Esophagus (tissue), 2 donors: ENCODE data around the gene MOB3C. TPM values are rescaled to one million over a fixed set of nuclear protein-coding genes. Genes with fewer than 3 reads are reported as not detected.

Experiments
- H3K27ac ChIP-seq, 2 donors: one replicate each; pipeline ENCODE4 v1.5.1; 2013; ENCODE audit warnings: low read depth in 2 of 2, mild to moderate bottlenecking in 2 of 2, inconsistent platforms in 1 of 2, low read length in 1 of 2, moderate library complexity in 1 of 2
- H3K27me3 ChIP-seq, 2 donors: one replicate each; pipeline ENCODE4 v1.6.1; 2013; ENCODE audit warnings: low read length in 2 of 2, control low read depth in 1 of 2, mild to moderate bottlenecking in 1 of 2; ENCODE audit not compliant: insufficient read depth in 2 of 2, control insufficient read depth in 1 of 2
- H3K36me3 ChIP-seq, 2 donors: one replicate each; pipeline ENCODE4 v1.6.1; 2013; ENCODE audit warnings: low read length in 1 of 2; ENCODE audit not compliant: control insufficient read depth in 2 of 2, insufficient read depth in 2 of 2
- H3K4me1 ChIP-seq, 2 donors: one replicate each; pipeline ENCODE4 v1.6.1; 2013; ENCODE audit warnings: low read length in 1 of 2; ENCODE audit not compliant: control insufficient read depth in 2 of 2, insufficient read depth in 2 of 2
- H3K4me3 ChIP-seq, 2 donors: one replicate each; pipeline ENCODE4 v1.5.1; 2013; ENCODE audit warnings: low read length in 2 of 2, mild to moderate bottlenecking in 2 of 2, low read depth in 1 of 2, moderate library complexity in 1 of 2
- H3K9me3 ChIP-seq, 2 donors: one replicate each; pipeline ENCODE4 v1.6.1; 2013; ENCODE audit warnings: mild to moderate bottlenecking in 2 of 2, low read depth in 1 of 2, low read length in 1 of 2, moderate library complexity in 1 of 2; ENCODE audit not compliant: control insufficient read depth in 2 of 2, insufficient read depth in 1 of 2
- WGBS, 2 donors: extraction: QIAGEN DNeasy Blood & Tissue Kit; methylation state at CpG; one replicate each; pipeline ENCODE4 v1.1.7; 2013; 5-methylcytosine and 5-hydroxymethylcytosine counted together
- polyA plus RNA-seq, 2 donors: library from polyadenylated mRNA; stranded (reverse); fragments of 200-250 nt; gene quantifications; one replicate each; pipeline ENCODE4 v1.2.3, GENCODE V29; 2013
- donor health status: healthy with polysubstance abuse.
- donor health status: Bipolar disorder and iron deficiency.

Gene MOB3C
- polyA plus RNA-seq, 2 donors, result 6.9 to 7.5 TPM

- peaks cover 13 to 27% of the 10 kb centered on the region in 2 donors for H3K36me3 ChIP-seq
- H3K9me3 ChIP-seq, result peaks cover 0 to 2% of the 10 kb centered on the region in 2 donors
- no peaks in the 10 kb centered on the region for H3K4me1 ChIP-seq
- H3K4me3 ChIP-seq, result no peak overlapping the region
- WGBS, 2 donors, result 83 to 86% methylated on average over 12 of the region's 12 CpGs
- H3K27me3 ChIP-seq, result no peaks in the 10 kb centered on the region
- H3K27ac ChIP-seq, result no peak overlapping the region
Measured at GRCh38 chr1:46585312-46585938, 31.2 kb downstream of the MOB3C start.

- no peak overlapping the region for H3K27ac ChIP-seq
- 85 to 89% methylated on average over 5 of the region's 5 CpGs for WGBS, 2 donors
- no peaks in the 10 kb centered on the region for H3K4me1 ChIP-seq
- peaks cover 0 to 2% of the 10 kb centered on the region in 2 donors for H3K9me3 ChIP-seq
- peaks cover 6 to 21% of the 10 kb centered on the region in 2 donors for H3K36me3 ChIP-seq
- no peak overlapping the region for H3K4me3 ChIP-seq
- no peaks in the 10 kb centered on the region for H3K27me3 ChIP-seq
Measured at GRCh38 chr1:46583494-46583893, 33.1 kb downstream of the MOB3C start.

GRCh38 chr1:46582972-46583371 lies 33.6 kb downstream of the MOB3C start:
- Histone ChIP-seq H3K4me3 (no peak overlapping the region), H3K27me3 (no peaks in the 10 kb centered on the region), H3K9me3 (peaks cover 0 to 2% of the 10 kb centered on the region in 2 donors), H3K36me3 (peaks cover 6 to 21% of the 10 kb centered on the region in 2 donors), H3K27ac (no peak overlapping the region), H3K4me1 (no peaks in the 10 kb centered on the region)
- WGBS, 2 donors, result 74 to 82% methylated on average over 7 of the region's 7 CpGs

DNA sequence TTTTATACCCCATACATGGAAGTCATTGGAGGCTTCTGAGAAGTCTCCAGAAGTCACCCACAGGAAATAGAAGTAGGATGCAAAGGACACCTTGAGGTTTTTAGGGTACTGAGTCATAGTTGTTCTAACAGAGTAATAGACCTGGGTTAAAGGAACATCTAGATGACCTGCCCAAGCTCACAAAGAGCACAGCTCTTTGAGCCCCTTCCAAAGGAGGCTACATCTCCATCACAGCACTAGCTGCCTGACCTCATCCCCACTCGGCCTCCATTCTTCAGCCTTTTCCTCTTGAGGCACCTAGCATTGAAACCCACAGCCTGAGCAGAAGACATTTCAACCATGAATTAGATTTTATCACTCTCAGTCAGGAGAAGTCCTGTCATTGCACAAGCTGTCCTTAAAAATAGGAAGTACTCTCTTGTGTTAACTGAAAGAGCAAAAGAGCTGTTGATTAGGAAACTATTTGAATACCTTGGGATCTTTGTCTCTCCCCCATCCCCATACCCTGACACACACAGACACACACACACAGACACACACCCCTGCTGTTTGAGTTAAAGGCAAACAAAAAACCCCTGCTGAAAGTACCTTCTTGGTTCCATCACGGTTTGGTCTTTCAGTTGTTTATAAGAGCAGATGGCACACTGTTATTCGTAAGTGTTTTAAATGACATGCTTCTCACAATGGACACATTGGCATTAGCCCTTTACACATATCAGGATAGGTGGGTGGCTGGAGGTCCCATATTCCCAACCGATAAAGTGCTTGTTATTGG lies 34.7 kb downstream of the MOB3C start:
- no peak overlapping the region for H3K27ac ChIP-seq
- peaks cover 6 to 22% of the 10 kb centered on the region in 2 donors for H3K36me3 ChIP-seq
- WGBS, 2 donors, result 77 to 78% methylated on average over 4 of the region's 4 CpGs
- no peaks in the 10 kb centered on the region for H3K4me1 ChIP-seq
- H3K27me3 ChIP-seq, result no peaks in the 10 kb centered on the region
- H3K4me3 ChIP-seq, result no peak overlapping the region
- peaks cover 0 to 2% of the 10 kb centered on the region in 2 donors for H3K9me3 ChIP-seq

- Histone ChIP-seq H3K27me3 (no peaks in the 10 kb centered on the region), H3K27ac (no peak overlapping the region), H3K9me3 (no peaks in the 10 kb centered on the region), H3K36me3 (peaks cover 6 to 22% of the 10 kb centered on the region in 2 donors), H3K4me1 (no peaks in the 10 kb centered on the region), H3K4me3 (no peak overlapping the region)
- 91% methylated on average over 6 of the region's 6 CpGs for WGBS, 2 donors
Measured at GRCh38 chr1:46580140-46580903, 36.3 kb downstream of the MOB3C start.

DNA sequence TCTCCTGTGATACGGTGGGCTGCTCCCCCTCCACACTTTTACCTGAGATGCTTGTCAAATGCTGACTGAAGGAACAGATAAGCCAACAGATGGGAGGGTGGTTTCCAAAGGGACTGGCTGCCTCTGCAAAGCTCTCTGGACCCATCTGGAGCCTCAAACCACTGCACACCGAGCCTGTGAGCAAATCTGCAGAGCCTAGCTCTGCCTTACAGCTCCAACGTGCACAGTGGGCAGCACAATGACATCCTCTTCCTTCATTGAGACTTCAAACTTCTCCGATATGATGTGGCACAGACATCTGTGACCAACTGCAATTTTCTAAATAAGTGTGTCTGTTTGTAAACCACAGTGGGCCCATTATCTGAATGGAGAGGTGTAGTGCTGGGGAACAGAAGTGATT lies 38.9 kb downstream of the MOB3C start:
- Histone ChIP-seq H3K4me1 (no peaks in the 10 kb centered on the region), H3K36me3 (peaks cover 5 to 25% of the 10 kb centered on the region in 2 donors)
- WGBS, 2 donors, result 81 to 85% methylated on average over 4 of the region's 4 CpGs

DNA sequence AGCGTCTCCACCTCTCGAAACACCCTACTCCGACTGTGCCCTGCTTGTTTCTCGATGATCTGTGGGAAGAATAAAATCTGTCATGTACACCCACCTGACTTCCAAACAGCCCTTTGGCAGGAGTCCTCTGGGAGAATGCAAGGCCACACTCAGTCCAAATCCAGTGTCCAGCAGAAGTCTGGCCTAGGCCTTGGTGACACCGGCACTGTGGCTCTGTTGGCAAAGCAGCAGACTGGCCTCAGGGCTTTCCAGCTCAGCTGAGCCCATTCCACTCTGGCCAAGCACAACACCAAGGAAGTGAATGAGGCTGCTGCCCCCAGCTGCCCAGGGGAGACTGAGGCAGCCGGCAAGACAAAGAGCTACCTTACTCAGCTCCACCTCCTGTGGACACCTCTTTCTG lies 40.0 kb downstream of the MOB3C start:
- H3K4me3 ChIP-seq, result no peak overlapping the region
- H3K27ac ChIP-seq, result no peak overlapping the region
- WGBS, 2 donors, result 74 to 86% methylated on average over 6 of the region's 6 CpGs
- peaks cover 0 to 26% of the 10 kb centered on the region in 2 donors for H3K36me3 ChIP-seq
- H3K27me3 ChIP-seq, result no peaks in the 10 kb centered on the region
- no peaks in the 10 kb centered on the region for H3K4me1 ChIP-seq
- H3K9me3 ChIP-seq, result no peaks in the 10 kb centered on the region

More for the DNA sequence above, 38.9 kb downstream of the MOB3C start:
- Histone ChIP-seq H3K27ac (no peak overlapping the region), H3K27me3 (no peaks in the 10 kb centered on the region), H3K4me3 (no peak overlapping the region), H3K9me3 (no peaks in the 10 kb centered on the region)

GRCh38 chr1:46575778-46576177 lies 40.8 kb downstream of the MOB3C start:
- H3K4me3 ChIP-seq, result no peak overlapping the region
- H3K36me3 ChIP-seq, result peaks cover 0 to 26% of the 10 kb centered on the region in 2 donors
- no peaks in the 10 kb centered on the region for H3K9me3 ChIP-seq
- no peak overlapping the region for H3K27ac ChIP-seq
- WGBS, 2 donors, result 85 to 88% methylated on average over 3 of the region's 3 CpGs
- H3K27me3 ChIP-seq, result no peaks in the 10 kb centered on the region
- no peaks in the 10 kb centered on the region for H3K4me1 ChIP-seq

GRCh38 chr1:46575300-46575699 lies 41.3 kb downstream of the MOB3C start:
- H3K9me3 ChIP-seq, result no peaks in the 10 kb centered on the region
- H3K36me3 ChIP-seq, result peaks cover 0 to 26% of the 10 kb centered on the region in 2 donors
- H3K27ac ChIP-seq, result no peak overlapping the region
- 77% methylated on average over 12 of the region's 12 CpGs for WGBS, 2 donors
- no peaks in the 10 kb centered on the region for H3K27me3 ChIP-seq
- H3K4me3 ChIP-seq, result no peak overlapping the region
- H3K4me1 ChIP-seq, result no peaks in the 10 kb centered on the region
